Amniotic epithelial cell (primary cell): ENCODE data around the gene TLE3.
A peak's percentile ranks its signal among the peaks of the same experiment; 100 is the strongest.

Experiments used
- DNase-seq: peaks from one replicate; pipeline ENCODE4 v3.0.0-alpha.2; 2010; ENCODE audit warnings: low read depth

TLE3 gene

GRCh38 chr15:70062321-70062956 lies 35.3 kb downstream of the TLE3 start:
- DNase-seq = peak; percentile 63

DNA sequence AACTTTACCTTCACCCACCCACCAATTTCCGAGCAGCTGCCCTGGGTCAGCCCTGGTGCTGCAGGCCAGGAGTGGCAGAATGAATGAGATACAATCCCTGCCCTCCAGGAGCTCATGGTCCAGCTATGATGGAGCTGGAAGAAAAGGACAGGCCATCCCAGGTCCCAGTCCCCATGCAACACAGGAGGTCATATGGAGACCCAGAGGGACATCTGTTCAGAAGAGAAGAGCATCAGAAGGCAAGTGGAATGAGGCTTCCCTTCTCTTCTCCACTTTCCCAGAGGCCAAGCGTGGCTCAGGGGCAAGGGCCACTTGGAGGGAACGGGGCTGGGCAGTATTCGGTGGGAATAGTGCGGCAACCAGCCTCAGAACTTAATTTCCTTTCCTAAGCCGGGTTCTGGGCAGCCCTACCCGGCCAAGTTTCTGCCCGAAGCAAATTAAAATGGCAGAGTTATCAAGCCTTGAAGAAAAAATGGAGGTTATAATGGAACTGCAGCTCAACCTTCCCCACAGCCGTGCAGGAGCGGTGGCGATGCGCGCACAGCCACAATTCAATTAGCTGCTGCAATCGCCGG lies 35.9 kb downstream of the TLE3 start:
- no peak for DNase-seq

DNA sequence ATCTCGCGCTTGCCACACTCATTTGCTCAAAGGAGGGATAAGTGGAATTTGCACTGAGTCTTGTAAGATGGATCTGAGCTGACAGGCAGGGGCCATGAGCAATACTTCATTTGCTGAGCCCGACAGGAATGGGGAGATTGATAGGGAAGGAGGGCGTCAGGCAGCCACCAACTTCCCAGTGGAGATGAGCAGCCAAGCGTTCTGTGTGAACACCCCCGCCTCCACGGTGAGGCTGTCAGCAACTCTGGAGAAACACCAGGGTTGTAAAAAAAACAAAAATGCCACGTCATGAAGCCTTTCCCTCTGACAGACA lies 36.8 kb downstream of the TLE3 start:
- peak; percentile 37 for DNase-seq

- no peak for DNase-seq
Observed at GRCh38 chr15:70060214-70060992, 37.3 kb downstream of the TLE3 start.

GRCh38 chr15:70059476-70060213 lies 38.1 kb downstream of the TLE3 start:
- DNase-seq = no peak

GRCh38 chr15:70058642-70059360 lies 38.9 kb downstream of the TLE3 start:
- DNase-seq = no peak

GRCh38 chr15:70057931-70058641 lies 39.6 kb downstream of the TLE3 start:
- no peak for DNase-seq

- DNase-seq = no peak
Observed at GRCh38 chr15:70056091-70056680, 41.5 kb downstream of the TLE3 start.

DNA sequence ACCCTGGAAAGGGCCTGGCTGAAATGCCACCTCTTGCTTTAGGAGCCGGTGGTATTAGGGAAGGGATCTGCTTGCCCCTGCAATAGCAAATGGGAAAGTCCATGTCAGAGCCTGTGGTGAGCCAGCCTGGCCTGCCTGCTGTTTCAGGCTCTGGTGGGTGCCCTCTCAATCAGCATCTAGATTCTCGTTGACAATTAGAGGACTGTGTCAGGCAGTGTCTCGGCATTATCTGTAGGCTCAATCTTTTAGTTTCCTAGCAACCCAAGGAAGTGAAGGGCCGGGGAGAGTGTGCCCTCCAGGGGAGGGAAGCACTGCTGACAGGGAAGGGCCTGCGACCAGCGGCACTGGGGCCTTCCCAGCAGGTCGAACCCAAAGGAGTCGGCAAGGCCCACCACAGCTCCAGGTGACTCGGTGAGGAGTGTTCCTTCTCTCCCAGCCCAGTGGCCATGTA lies 42.1 kb downstream of the TLE3 start:
- no peak for DNase-seq

DNA sequence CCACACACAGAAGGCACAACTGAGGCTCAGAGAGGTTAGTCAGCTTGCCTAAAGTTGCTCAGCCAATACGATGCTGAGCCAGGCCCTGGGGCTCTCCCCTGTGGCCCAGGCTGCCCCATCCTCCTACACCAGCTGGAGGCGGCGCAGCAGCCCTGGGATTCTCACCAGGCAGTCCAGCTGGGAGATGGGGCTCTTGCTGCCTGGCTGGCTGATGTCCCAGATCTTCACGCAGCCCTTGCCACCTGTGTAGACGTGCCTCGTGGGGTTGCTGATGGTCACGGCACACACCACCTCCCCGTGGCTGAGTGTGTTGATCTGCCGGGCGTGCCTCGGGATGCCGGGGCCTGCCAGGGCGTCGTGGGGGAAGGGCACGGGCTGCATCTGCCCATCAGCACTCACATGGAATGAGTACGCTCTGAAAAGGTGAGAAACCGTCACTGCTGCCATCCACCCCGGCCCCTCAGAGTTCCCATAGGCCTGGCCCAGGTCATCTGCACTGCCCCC lies 42.8 kb downstream of the TLE3 start:
- no peak for DNase-seq

DNA sequence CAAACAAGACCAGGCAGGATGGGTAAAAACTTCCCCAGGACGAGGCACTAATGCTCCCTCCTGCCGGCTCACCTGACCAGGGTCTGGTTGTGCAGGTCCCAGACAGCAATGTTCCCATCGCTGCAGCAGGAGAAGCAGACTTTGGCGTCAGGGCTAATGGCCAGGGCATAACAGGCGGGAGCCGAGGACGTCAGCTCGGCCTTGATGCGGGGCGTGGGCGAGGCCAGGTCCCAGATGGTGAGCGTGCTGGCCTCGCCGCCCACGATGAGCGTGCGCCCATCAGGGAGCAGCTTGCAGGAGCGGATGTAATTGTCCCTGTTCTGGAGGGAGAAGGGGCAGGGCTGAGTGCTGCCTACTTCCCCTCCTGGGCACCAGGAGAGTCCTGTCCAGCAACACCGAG lies 43.4 kb downstream of the TLE3 start:
- DNase-seq = no peak

- no peak for DNase-seq
Observed at GRCh38 chr15:70053716-70054229, 43.9 kb downstream of the TLE3 start.

GRCh38 chr15:70053001-70053715 lies 44.6 kb downstream of the TLE3 start:
- no peak for DNase-seq

DNA sequence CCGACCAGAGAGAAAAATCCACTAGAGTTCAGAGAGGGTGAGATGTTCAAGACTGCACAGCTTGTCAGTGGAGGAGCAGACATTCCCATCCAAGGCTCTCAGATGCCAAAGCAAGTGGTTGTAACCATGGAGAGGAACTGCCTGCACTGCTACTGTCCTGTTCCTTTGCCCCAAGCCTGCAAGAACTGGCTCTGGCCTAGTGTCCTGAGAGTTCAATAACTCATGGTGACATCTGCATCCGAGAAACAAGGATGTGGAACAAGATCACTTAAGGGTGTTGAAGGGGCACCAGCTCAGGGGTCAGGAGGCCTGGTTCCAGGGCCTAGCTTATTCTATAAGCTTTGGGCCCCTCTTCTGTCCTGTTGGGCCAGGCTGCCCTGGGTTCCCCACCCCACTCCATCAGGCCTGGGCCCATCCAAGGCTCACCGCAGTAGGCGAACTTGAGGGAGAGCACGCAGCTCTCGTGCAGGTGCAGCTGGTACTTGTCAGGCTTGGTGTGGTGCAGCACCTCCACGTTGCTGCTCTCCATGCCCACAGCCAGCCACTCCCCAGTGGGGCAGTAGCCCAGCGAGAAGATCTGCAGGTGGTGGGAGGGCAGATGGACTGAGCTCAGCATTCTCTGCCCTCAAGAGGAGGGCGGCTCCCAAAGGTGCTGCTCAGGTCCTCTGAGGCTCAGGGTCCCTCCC lies 45.6 kb downstream of the TLE3 start:
- no peak for DNase-seq

- DNase-seq = no peak
Observed at GRCh38 chr15:70050970-70051369, 46.7 kb downstream of the TLE3 start.

- no peak for DNase-seq
Observed at GRCh38 chr15:70050441-70050840, 47.3 kb downstream of the TLE3 start.

- no peak for DNase-seq
Observed at GRCh38 chr15:70049701-70050301, 47.9 kb downstream of the TLE3 start.

GRCh38 chr15:70048578-70049514 lies 48.9 kb downstream of the TLE3 start:
- DNase-seq = no peak
